GM18502 (cell line): ENCODE data around the gene ERCC3.
"Not testable (repeated sequence)": the region's sequence is repeated elsewhere in the genome, so short reads cannot be mapped to it uniquely, and the experiment has no call there.

Experiments used
- ATAC-seq: cut with Tn5 transposase; IDR thresholded peaks from one replicate; pipeline ENCODE4 v1.9.1; 2021; ENCODE audit warnings: mild to moderate bottlenecking; ENCODE audit not compliant: unreplicated experiment, poor library complexity

Gene ERCC3

GRCh38 chr2:127228102-127228501 is 65.8 kb downstream of the ERCC3 start:
- ATAC-seq, result no peak

- ATAC-seq, result not testable (repeated sequence)
These were observed 66.7 kb downstream of the ERCC3 start for GRCh38 chr2:127227264-127227660.

- ATAC-seq, result no peak
These were observed 67.3 kb downstream of the ERCC3 start for GRCh38 chr2:127226520-127227263.

- no peak for ATAC-seq
These were observed 67.8 kb downstream of the ERCC3 start for GRCh38 chr2:127226132-127226519.

- ATAC-seq, result no peak
These were observed 68.6 kb downstream of the ERCC3 start for GRCh38 chr2:127225186-127225960.

GRCh38 chr2:127224135-127224534 is 69.8 kb downstream of the ERCC3 start:
- ATAC-seq, result not testable (repeated sequence)

GRCh38 chr2:127220768-127221527 is 73.0 kb downstream of the ERCC3 start:
- ATAC-seq, result no peak

GRCh38 chr2:127220102-127220767 is 73.7 kb downstream of the ERCC3 start, which contains the start of gene CYP27C1:
Gene CYP27C1, minus strand, starts transcription at chr2:127220299. Its CDS starts 29 bp downstream, at chr2:127220270.
- no peak for ATAC-seq

- no peak for ATAC-seq
These were observed 74.5 kb downstream of the ERCC3 start for GRCh38 chr2:127219171-127220070.

- ATAC-seq, result no peak
These were observed 75.2 kb downstream of the ERCC3 start for GRCh38 chr2:127218812-127219170.

GRCh38 chr2:127217470-127218325 is 76.2 kb downstream of the ERCC3 start:
- ATAC-seq, result no peak

GRCh38 chr2:127216593-127216992 is 77.4 kb downstream of the ERCC3 start:
- no peak for ATAC-seq

- ATAC-seq, result no peak
These were observed 77.8 kb downstream of the ERCC3 start for GRCh38 chr2:127216095-127216494.

- not testable (repeated sequence) for ATAC-seq
These were observed 79.7 kb downstream of the ERCC3 start for GRCh38 chr2:127214201-127214600.

- ATAC-seq, result no peak
These were observed 85.6 kb downstream of the ERCC3 start for GRCh38 chr2:127208313-127208712.
